Measurements from ENCODE around the gene MAGI2.

MAGI2 gene

DNA sequence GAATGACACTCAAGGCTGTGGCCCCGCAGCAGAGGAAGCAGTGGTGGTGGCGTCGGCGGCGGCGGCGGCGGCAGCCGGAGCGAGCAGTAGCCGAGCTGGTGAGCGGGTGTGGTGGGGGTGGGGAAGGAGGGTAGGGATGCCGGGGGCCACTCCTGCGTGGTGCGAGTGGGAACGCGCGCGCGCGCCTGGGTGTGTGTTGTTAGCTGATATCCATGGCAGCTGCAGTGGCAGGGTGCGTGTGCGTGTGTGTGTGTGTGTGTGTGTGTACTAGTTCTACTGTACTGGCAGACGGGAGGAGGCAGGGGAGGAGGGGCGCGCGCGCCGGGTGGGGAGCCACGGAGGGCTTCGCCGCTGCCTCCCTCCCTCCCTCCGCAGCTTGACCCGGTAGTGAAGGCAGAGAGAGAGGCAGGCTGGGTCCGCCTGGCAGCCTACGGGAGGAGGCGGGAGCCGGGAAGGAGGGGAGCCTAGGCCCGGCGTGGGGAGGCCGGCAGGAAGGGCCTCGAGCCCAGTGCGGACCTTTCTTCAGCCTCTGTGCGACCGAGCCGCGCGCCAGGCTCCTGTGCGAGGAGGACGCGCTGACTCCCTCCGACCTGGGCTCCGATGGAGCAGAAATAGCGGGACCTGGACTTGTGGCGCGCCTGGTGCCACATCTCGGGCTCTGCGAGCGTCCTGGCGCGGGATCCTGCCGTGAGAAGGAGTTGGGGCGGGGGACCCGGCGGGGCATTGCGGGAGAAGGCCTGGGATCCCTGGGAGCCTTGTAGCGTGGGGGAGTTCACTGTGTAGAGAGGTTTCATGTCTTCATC is at the start of gene MAGI2:
Gene MAGI2, minus strand, starts transcription at position 110 of the 803 bp plus-strand sequence. CDS start 347 bp downstream, outside the sequence.
- no peak for DNase-seq (ENCODE audit: extremely low spot score, insufficient read length, low read depth)
- no peak for FAIRE-seq

DNA sequence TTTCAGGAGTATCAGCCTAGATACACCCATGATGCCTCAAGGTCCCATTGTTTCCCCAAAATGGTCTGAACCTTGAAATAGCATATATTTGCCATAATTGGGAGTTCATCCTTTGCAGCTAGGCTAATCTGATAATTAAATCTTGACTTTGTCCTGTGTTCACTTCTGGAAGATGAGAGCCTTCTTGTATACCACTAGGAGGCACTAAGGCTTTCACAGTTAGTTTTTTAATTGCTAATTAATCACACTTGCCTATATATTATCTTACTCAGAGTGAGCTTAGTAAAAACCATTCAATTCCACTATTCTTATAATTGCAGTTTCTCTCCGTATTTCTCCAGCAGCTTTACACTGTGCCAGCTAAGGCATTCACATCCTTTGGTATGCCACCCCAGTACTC is 48.7 kb upstream of the MAGI2 start:
- DNase-seq (ENCODE audit: extremely low spot score, insufficient read length, low read depth) (no peak), FAIRE-seq (no peak)

- FAIRE-seq (no peak), DNase-seq (ENCODE audit: extremely low spot score, insufficient read length, low read depth) (no peak)
Observed at GRCh38 chr7:79500759-79501158, 47.3 kb upstream of the MAGI2 start.

- DNase-seq (ENCODE audit: extremely low spot score, insufficient read length, low read depth) (no peak), FAIRE-seq (no peak)
Observed at GRCh38 chr7:79497728-79498127, 44.3 kb upstream of the MAGI2 start.

DNA sequence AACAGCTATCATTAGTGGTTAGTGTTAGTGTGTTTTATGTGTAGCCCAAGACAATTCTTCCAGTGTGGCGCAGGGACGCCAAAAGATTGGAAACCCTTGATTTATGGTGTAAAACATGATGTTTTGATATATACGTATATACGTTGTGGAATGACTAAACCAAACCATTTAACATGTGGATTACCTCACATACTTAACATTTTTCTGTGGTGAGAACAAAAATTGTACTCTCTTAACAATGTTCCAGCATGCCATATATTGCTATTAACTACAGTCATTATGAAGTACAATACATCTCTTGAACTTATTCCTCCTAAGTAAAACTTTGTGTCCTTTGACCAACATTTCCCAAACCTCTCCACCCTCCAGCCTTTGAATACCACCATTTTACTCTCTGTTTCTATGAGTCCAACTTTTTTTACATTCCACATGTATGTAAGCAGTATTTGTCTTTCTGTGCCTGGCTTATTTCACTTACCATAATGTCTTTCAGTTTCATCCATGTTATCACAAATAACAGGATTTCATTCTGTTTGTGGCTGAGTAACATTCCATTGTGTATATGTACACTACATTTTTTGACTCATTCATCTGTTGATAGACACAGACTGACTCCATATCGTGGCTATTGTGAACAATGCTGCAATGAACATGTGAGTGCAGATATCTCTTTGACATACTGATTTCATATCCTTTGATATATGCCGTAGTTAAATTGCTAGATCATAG is 42.2 kb upstream of the MAGI2 start:
- no peak for DNase-seq (ENCODE audit: extremely low spot score, insufficient read length, low read depth)
- no peak for FAIRE-seq

DNA sequence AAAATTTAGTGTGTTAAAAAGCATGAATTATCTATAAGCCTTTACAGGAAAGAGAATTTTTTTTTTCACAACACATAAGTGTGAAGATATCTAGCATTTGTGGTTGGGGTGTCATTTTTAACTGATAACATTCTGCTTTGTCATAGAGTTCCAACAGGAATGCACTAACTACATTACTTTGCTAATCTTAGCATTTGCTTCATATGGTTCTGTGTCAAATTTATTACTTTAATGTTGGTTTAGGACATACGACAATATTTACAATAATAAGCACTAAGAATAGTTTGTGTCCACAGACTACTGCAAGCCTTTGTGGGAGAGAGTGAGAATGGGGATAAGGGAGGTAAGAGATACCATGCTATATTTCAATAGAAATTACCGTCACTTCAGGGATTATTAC is 40.6 kb upstream of the MAGI2 start:
- DNase-seq (ENCODE audit: extremely low spot score, insufficient read length, low read depth), result no peak
- no peak for FAIRE-seq

DNA sequence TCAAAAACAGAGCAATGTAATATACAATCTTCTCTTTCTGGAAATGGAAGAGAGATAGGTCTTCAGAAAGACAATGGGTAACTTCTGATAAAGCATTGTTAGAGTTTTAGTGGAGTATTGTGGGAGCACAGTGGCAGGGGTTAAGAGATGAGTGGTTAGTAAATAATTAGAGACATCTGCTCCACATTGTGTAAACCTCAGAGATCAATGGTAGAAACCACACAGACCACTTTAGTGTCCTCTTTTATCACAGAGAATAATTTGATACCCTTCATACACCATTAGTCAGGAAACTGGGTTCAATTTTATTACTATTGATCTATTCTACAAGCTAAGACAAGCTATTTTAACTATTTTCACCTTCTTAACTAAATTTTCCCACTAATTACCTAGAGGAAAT is 35.9 kb upstream of the MAGI2 start:
- no peak for DNase-seq (ENCODE audit: extremely low spot score, insufficient read length, low read depth)
- no peak for FAIRE-seq

- no peak for FAIRE-seq
Observed at GRCh38 chr7:79478386-79478785, 24.9 kb upstream of the MAGI2 start.

DNA sequence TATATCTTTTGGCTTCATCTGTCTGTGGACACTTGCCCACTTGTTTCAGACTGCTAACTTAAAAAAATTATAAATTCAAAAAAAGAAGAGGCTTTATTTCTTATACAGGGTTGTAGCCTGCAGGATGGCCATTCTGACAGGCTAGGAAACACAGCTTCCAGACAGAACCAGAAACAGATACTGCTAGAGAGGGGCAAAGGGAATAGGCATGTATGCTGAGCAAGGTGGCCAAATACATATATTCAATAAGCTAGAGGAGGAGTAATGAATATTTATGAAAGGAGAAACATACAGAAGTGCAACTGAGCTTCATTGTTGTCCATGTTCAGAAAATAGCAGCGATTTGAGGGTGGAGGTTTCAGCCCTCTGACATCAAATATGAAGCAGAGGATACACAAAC is 22.0 kb upstream of the MAGI2 start:
- FAIRE-seq, result no peak
- DNase-seq (ENCODE audit: extremely low spot score, insufficient read length, low read depth), result no peak

More at GRCh38 chr7:79478386-79478785, 24.9 kb upstream of the MAGI2 start:
- no peak for DNase-seq (ENCODE audit: extremely low spot score, insufficient read length, low read depth)

DNA sequence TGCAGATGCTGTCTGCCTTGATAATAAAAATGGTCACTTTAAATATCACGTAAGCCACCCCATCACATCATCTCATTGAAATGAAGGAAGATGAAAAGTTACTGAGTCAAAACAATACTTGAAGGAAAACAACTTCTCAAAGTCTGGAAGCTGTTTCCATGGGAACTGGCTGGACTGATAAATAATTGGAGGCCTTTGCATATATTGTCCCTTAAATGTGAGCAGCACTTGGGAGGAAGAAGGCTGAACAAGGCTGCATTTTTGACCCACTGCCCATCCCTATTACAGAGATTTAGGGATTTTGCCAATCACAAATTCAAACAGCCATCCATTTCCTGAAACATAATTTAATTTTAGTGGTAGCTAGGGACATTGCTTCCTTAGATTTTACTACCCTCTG is 18.2 kb upstream of the MAGI2 start:
- DNase-seq (ENCODE audit: extremely low spot score, insufficient read length, low read depth), result no peak
- no peak for FAIRE-seq

- DNase-seq (ENCODE audit: extremely low spot score, insufficient read length, low read depth) (no peak), FAIRE-seq (no peak)
Observed at GRCh38 chr7:79471283-79471682, 17.8 kb upstream of the MAGI2 start.

GRCh38 chr7:79465551-79465950 is 12.1 kb upstream of the MAGI2 start:
- FAIRE-seq (no peak), DNase-seq (ENCODE audit: extremely low spot score, insufficient read length, low read depth) (no peak)

- FAIRE-seq (no peak), DNase-seq (ENCODE audit: extremely low spot score, insufficient read length, low read depth) (no peak)
Observed at GRCh38 chr7:79464051-79464450, 10.6 kb upstream of the MAGI2 start.

DNA sequence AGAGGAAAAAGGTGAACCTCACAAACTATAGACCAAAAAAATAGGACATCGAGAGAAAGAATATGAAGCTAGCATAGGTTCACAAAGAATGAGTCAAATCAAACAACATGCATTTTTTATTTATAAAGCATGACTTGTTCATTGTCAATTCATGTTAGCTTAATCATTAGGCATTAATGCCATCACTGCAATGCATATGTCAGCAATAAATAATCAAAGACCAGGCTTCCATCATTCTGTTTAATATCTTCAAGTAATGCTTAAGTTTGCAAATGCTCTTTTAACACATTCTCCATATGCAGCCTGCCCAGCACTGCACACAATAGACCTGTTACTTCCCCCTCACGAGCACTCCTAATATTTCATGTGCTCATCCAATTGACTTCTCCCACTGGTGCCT is 8.9 kb upstream of the MAGI2 start:
- DNase-seq (ENCODE audit: extremely low spot score, insufficient read length, low read depth), result no peak
- FAIRE-seq, result no peak

GRCh38 chr7:79461660-79462059 is 8.2 kb upstream of the MAGI2 start:
- DNase-seq (ENCODE audit: extremely low spot score, insufficient read length, low read depth) (no peak), FAIRE-seq (no peak)

GRCh38 chr7:79459381-79459780 is 5.9 kb upstream of the MAGI2 start:
- no peak for FAIRE-seq
- no peak for DNase-seq (ENCODE audit: extremely low spot score, insufficient read length, low read depth)

GRCh38 chr7:79458796-79459195 is 5.3 kb upstream of the MAGI2 start:
- no peak for FAIRE-seq

DNA sequence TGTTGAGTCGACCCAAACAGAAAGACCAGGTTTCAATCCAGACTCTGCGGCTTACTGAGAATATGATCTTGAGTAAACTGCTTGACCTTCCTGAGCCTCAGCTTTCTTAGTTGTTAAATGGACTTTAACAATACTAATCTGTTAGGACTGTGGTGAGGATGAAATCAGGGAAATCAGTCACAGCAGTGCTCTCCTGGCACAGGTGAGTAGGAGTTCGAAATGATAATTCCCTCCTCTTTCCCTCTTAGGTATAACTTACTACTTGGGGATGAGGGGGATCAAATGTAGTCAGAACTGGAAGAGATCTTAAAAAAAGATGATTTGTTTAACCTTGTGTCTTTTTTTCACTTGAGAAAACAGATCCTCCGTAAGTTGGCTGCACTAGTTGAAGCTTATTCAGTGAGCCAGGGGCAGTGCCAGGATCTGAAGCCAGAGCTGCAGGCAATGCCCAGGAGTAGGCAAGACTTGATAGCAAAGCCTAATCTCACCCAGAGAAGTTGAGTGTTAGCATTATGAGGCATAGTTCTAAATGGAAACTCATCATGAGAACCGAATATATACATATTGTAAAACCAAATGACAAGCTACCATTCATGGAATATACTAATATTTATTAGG is 1.8 kb upstream of the MAGI2 start:
- no peak for DNase-seq (ENCODE audit: extremely low spot score, insufficient read length, low read depth)
- no peak for FAIRE-seq

More at GRCh38 chr7:79458796-79459195, 5.3 kb upstream of the MAGI2 start:
- no peak for DNase-seq (ENCODE audit: extremely low spot score, insufficient read length, low read depth)

- no peak for FAIRE-seq
- no peak for DNase-seq (ENCODE audit: extremely low spot score, insufficient read length, low read depth)
Observed at GRCh38 chr7:79454361-79454960, 994 bp upstream of the MAGI2 start.

- FAIRE-seq (no peak), DNase-seq (ENCODE audit: extremely low spot score, insufficient read length, low read depth) (no peak)
Observed at GRCh38 chr7:79453266-79453557, 255 bp downstream of the MAGI2 start.

Data from GM18507 (cell line).